ENCODE data around the gene SYTL3. TPM values are rescaled to one million over a fixed set of nuclear protein-coding genes. Genes with fewer than 3 reads are reported as not detected.

The SYTL3 gene
- total and polyA plus RNA-seq, 2 of the 8 experiments (the other 6 are each of a cell fraction or from before 2014, with no cell fraction given): 0.27 to 0.99 TPM

DNA sequence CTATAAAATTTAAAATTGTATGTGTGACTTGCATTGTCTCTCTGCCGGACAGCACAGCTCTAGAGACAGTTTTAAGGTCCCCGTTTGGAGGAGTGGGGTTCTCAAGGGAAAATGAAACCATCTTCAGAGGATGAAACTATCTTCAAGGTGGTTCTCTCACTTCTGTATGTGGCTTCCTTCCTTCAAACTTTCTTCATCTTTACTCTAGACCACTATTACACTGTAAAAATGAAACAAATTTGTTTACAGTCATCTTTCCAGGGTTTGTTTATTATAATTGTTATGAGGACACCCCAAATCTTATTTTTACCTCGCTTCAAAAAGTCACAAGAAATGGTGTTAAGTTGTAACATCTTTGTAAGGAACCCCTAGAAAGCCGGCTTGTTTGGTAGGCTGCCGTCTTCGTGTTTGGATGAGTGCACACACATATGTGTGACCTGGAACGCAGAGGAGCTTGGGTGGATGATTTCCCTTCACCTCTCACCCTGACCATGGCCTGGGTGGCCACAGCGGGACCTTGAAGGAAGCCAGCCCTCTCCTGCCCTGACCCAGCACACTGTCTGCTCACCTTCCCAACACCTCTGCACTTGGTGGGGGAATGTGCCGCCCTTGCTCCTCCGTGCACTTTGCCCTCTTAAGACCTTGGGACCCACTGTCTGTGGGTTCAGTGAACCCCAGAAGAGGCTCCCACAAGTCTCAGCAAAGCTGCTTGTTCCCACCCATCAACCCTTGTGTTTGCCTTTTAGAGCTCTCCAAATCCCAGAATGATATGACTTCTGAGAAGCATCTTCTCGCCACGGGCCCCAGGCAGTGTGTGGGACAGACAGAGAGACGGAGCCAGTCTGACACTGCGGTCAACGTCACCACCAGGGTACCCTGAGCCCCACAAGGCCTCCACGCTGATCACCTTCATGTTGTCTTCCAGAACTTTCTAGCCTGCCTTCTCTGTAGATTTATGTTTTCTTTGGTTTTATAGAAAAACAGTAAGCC is 67.8 kb downstream of the SYTL3 start (continued):
- TF ChIP-seq, protein P1, sequence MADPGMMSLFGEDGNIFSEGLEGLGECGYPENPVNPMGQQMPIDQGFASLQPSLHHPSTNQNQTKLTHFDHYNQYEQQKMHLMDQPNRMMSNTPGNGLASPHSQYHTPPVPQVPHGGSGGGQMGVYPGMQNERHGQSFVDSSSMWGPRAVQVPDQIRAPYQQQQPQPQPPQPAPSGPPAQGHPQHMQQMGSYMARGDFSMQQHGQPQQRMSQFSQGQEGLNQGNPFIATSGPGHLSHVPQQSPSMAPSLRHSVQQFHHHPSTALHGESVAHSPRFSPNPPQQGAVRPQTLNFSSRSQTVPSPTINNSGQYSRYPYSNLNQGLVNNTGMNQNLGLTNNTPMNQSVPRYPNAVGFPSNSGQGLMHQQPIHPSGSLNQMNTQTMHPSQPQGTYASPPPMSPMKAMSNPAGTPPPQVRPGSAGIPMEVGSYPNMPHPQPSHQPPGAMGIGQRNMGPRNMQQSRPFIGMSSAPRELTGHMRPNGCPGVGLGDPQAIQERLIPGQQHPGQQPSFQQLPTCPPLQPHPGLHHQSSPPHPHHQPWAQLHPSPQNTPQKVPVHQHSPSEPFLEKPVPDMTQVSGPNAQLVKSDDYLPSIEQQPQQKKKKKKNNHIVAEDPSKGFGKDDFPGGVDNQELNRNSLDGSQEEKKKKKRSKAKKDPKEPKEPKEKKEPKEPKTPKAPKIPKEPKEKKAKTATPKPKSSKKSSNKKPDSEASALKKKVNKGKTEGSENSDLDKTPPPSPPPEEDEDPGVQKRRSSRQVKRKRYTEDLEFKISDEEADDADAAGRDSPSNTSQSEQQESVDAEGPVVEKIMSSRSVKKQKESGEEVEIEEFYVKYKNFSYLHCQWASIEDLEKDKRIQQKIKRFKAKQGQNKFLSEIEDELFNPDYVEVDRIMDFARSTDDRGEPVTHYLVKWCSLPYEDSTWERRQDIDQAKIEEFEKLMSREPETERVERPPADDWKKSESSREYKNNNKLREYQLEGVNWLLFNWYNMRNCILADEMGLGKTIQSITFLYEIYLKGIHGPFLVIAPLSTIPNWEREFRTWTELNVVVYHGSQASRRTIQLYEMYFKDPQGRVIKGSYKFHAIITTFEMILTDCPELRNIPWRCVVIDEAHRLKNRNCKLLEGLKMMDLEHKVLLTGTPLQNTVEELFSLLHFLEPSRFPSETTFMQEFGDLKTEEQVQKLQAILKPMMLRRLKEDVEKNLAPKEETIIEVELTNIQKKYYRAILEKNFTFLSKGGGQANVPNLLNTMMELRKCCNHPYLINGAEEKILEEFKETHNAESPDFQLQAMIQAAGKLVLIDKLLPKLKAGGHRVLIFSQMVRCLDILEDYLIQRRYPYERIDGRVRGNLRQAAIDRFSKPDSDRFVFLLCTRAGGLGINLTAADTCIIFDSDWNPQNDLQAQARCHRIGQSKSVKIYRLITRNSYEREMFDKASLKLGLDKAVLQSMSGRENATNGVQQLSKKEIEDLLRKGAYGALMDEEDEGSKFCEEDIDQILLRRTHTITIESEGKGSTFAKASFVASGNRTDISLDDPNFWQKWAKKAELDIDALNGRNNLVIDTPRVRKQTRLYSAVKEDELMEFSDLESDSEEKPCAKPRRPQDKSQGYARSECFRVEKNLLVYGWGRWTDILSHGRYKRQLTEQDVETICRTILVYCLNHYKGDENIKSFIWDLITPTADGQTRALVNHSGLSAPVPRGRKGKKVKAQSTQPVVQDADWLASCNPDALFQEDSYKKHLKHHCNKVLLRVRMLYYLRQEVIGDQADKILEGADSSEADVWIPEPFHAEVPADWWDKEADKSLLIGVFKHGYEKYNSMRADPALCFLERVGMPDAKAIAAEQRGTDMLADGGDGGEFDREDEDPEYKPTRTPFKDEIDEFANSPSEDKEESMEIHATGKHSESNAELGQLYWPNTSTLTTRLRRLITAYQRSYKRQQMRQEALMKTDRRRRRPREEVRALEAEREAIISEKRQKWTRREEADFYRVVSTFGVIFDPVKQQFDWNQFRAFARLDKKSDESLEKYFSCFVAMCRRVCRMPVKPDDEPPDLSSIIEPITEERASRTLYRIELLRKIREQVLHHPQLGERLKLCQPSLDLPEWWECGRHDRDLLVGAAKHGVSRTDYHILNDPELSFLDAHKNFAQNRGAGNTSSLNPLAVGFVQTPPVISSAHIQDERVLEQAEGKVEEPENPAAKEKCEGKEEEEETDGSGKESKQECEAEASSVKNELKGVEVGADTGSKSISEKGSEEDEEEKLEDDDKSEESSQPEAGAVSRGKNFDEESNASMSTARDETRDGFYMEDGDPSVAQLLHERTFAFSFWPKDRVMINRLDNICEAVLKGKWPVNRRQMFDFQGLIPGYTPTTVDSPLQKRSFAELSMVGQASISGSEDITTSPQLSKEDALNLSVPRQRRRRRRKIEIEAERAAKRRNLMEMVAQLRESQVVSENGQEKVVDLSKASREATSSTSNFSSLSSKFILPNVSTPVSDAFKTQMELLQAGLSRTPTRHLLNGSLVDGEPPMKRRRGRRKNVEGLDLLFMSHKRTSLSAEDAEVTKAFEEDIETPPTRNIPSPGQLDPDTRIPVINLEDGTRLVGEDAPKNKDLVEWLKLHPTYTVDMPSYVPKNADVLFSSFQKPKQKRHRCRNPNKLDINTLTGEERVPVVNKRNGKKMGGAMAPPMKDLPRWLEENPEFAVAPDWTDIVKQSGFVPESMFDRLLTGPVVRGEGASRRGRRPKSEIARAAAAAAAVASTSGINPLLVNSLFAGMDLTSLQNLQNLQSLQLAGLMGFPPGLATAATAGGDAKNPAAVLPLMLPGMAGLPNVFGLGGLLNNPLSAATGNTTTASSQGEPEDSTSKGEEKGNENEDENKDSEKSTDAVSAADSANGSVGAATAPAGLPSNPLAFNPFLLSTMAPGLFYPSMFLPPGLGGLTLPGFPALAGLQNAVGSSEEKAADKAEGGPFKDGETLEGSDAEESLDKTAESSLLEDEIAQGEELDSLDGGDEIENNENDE (IDR thresholded peaks at IDR 0.05; ENCODE audit: insufficient replicate concordance, low read length): no peak
- TF ChIP-seq TCF12 (IDR thresholded peaks at IDR 0.05; ENCODE audit: low read depth, low read length): no peak
- no peak for TF ChIP-seq JUN (IDR thresholded peaks at IDR 0.05; ENCODE audit: low read depth, low read length)
- no peak for TF ChIP-seq SUZ12 (IDR thresholded peaks at IDR 0.05; ENCODE audit: low read length)
